ENCODE data around the gene SLC22A31.

SLC22A31 gene

DNA sequence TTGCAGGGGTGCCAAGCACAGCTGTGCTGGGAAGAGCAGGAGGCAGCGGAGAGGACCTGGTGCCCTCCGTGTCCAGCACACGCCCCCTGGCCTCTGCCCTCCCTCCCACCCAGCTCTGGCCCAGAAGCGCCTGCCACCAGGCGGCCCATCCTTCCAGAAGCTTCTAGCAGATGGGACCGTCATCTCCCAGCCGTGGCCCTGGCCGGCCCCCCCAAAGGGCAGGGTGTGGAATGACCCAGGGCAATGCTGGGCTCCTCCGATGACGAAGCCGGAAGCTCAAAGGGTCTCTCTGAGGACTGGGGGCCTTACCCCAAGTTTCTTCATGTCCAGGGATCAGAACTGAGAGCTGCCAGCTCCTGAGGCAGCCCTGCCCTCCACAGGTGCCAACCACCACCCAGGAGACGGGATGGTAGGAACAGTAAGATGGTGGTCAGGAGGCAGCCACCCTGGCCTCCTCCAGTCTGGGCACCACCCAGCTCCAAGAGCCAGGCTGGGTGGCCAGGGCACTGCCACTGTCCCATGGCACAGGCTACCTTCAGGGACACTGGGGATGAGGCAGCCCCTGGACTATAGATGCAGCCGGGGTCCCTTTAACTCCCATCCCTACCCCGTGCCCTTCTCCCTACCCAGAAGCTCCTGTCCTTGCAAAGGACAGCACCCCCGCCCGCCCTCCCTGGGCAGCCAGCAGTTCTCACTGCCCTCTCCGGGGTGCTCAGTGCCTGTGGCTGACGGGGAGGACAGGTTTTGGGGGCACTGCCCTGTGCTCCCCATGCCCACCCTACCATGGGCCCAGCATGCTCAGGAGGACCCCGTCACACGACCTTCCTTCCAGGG lies 35.3 kb downstream of the SLC22A31 start:
- no peak for DNase-seq

DNA sequence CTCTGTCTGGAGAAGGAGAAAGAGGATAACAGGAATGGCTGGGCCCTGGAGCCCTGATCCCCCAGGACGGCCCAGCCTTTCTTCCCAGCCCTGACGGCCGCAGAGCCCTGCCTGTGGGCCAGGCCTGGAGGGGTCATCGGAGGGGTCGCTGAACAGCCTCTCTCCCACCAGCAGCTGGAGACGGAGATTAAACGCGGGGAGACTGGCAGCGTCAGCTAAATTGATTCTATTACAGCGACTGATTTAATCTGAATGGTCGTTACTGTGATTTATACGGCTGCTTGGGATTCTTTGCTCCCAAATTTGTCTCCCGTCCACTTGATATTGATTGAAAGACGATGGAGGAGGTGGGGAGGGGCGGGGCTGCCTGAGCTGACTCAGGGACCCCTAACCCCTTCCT lies 35.9 kb downstream of the SLC22A31 start:
- DNase-seq: no peak

DNA sequence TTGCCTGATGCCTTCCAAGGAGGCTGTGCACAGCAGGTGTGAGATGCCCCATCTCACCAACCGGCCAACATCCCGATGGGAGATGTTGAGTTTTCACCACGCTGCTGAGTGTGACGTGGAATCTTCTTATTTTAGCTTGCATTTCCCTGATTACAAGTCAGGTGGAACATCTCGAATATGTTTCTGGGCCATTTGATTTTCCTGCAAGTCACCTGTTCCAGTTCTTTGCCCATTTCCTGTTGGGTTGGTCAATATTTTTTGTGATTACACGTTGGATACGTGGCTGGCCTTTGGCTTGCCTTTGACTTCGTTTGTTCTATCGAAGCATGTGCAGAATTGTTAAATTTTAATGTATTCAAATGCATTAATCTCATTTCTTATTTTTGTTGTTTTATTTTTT lies 37.0 kb downstream of the SLC22A31 start:
- no peak for DNase-seq

GRCh38 chr16:89161763-89162713 lies 38.3 kb downstream of the SLC22A31 start:
- DNase-seq: no peak

DNA sequence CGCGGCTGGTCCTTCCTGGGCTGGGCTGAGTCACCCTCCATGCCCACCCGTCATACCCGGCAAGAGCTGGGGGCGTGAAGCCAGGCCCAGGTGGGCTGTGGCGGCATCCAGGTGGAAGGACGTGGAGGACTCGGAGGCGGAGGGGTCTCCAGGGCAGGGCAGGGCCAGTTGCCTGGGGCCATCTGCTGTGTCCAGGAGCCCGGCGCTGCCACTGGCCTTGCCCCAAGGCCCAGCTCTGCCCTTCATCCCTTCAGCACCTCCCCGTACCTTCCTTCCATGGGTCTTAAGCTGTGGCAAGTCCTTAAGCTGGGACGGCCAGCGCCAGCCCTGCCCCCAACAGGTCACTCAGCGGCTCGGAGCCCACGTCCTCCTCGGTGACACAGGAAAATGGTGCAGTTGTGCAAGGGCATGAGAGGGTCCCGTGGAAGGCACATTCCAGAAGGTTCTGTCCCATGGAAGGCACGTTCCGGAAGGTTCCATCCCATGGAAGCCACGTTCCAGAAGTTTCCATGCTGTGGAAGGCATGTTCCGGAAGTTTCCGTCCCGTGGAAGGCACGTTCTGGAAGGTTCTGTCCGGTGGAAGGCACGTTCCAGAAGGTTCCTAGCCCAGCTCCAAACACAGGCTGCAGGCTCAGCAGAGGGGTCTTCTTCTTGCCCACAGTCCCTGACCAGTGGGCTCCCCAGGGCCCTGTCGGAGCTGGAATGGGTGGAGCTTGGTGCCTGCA lies 39.2 kb downstream of the SLC22A31 start:
- DNase-seq: no peak

DNA sequence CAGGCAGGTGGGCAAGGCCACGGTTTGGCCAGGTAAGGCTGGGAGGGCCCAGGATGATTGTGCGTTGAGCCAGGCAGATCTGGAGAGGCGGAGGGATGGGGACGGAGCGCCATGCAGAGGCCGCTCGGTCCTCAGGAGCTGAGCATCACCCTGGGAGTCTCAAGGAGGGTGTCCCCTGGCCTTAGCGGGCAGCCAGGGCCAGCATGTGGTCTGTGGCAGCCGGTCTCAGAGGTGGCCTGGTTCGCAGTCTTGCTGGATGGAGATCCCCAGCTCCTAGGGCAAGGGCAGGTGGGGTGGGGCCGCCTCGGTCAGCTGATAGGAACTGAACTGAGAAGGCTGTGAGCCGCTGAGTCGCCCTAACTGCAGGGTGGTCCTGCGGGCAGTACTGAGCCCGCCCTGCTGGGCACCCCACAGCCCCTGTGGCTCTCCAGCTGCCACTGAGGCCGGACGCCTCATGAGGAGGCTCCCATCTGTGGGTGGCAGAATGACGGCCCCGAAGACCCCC lies 40.4 kb downstream of the SLC22A31 start:
- no peak for DNase-seq

- no peak for DNase-seq
Measured at GRCh38 chr16:89159066-89159849, 41.1 kb downstream of the SLC22A31 start.

DNA sequence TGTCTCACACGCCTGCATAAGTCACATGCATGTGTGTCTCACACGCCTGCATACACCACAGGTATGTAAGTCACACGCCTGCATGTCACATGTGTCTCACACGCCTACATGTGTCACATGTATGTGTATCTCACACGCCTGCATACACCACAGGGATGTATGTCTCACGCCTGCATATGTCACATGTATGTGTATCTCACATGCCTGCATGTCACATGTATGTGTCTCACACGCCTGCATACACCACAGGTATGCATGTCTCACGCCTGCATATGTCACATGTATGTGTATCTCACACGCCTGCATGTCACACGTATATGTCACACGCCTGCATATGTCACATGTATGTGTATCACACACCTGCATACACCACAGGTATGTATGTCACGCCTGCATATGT lies 42.6 kb downstream of the SLC22A31 start:
- DNase-seq: no peak

GRCh38 chr16:89156740-89157645 lies 43.3 kb downstream of the SLC22A31 start:
- no peak for DNase-seq

GRCh38 chr16:89155851-89156739 lies 44.2 kb downstream of the SLC22A31 start:
- no peak for DNase-seq

GRCh38 chr16:89155184-89155679 lies 45.1 kb downstream of the SLC22A31 start:
- no peak for DNase-seq

- DNase-seq: no peak
Measured at GRCh38 chr16:89154390-89155183, 45.8 kb downstream of the SLC22A31 start.

- DNase-seq: no peak
Measured at GRCh38 chr16:89153848-89154271, 46.5 kb downstream of the SLC22A31 start.

GRCh38 chr16:89152831-89153700 lies 47.3 kb downstream of the SLC22A31 start:
- no peak for DNase-seq

GRCh38 chr16:89150981-89151380 lies 49.4 kb downstream of the SLC22A31 start:
- no peak for DNase-seq

DNA sequence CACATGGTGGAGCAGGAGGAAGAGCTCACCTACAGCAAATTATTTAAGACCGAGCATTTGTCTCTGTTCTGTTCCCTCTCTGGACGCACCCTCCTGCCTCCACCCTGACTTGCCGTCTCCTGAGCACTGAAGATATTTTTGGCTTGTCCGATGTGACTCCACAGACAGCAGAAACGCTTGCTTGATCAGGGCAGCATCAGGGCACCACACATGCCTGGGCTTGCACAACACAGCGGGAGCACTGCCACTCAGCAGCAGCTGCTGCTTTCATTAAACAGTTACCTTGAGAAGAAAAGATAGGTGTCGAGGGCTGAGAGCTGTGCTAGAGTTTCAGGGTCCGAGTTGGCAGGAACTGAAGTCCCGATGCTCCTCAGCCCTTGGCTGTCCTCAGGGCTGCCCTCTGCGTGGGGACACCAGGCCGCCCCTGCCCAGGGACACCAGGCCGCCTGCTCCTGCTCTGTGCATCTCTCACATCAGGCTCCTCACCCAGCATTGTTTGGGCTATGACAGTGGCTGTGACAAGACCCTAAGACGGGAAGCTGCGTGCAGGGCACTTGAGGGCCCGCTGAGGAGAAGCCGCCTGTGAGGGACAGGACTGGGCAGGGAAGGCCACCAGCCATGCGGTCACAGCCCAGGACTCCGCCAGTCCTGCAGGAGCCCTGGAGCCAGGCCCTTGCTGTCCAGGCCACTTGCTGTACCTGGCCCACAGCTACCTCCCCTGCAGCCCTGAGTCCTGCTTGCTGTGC lies 50.1 kb downstream of the SLC22A31 start:
- no peak for DNase-seq

DNA sequence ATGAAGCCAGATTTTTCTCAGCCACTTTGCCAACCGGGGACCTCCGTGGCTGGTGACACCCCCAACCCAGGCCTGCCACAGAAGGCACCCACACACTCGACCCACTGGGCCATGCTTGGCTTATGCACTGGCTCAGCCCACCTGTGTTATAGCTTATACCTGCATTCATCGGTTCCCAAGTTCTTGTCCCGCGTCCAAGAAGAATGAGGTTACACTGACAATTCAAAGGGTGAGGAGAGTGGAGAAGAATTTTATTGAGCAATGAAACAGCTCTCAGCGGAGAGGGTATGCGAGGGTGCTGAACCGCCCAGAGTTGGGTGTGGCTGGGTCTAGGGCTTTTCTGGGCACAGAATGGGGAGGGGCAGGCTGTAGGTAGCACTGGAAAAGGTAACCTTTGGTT lies 51.0 kb downstream of the SLC22A31 start:
- DNase-seq: no peak
